IPS-NIHi7 (cell line): ENCODE results near the gene PCDHAC2.

Experiments
- DNase-seq: peaks from one replicate; pipeline ENCODE4 v3.0.0; 2012; ENCODE audit warnings: mixed read lengths; ENCODE audit errors: extremely low spot score

The PCDHAC2 gene

DNA sequence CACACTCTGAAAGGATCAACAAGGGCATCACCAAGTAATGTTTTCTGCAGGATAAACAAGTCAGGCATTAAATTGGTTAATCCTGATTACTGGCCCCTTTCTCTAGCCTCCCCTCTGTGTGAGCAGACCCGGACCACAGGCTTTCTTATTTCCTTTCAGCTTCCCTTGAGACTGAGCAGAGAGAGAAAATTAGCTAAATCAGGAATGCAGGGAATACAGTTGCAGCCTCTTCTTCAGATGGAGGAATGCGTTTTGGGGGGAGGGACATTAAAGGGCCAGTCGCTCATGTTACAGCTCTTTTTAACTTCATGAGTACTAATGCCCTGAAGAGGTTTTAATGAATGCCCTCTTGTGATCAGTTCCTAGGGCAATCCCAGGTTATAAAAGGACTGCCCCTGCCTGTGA is 19.8 kb downstream of the PCDHAC2 start:
- DNase-seq, result peak; percentile 55

DNA sequence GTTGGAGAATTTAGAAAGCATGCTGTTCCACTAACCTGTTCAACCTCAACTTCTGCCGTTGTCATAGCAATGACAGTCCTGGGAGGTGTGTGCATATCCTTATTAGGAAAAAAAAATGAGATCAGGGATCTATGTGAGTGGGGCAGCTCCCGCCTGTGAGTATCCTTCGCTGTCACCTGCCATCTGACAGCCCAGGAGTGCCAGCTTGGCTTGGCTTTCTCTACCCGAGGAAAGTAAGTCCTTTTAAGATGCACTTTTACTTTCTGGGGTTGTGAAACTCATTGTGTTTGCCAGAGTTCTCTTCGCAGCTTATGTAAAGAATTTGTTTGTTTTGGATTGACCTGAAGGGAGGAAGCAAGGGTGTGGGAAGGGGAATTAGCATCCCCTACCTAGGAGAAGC is 21.8 kb downstream of the PCDHAC2 start:
- DNase-seq, result no peak

GRCh38 chr5:140988608-140989007 is 22.3 kb downstream of the PCDHAC2 start:
- DNase-seq, result no peak

DNA sequence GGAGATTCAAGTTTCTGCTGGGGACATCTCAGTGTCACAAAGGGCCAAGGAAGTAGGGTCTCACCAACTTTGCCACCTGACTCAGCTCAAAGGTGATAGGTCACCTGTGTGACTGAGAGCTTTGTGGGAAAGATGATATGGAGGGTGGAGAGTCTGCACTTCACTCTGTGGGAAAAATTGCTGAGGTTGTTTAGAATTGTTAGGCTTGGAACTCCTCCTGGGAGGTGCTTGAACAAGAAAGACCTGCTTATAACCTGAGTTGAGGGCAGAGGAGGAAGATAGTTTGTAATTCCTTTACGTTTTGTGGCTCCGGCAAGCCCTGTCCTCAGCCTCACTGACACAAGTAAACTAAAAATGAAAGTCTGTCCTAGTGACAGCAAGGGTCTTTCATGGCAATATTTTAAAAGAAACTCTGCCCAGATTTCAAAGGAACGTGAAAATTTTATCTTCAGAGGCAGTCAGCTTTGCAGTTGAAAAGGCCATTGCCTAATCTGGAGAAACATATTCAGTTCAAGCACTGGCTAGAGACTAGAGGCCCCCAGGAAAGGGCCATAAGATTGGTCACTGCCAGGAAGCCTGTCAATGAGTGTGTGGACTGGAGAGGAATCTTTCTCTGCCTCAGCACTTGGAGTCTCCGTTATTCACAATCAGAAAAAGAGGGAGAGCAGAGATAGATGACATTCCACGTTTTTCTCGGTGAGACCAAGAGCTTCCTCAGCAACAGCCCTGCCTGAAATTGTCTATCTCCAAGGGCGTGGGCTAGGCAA is 23.2 kb downstream of the PCDHAC2 start:
- DNase-seq, result no peak

DNA sequence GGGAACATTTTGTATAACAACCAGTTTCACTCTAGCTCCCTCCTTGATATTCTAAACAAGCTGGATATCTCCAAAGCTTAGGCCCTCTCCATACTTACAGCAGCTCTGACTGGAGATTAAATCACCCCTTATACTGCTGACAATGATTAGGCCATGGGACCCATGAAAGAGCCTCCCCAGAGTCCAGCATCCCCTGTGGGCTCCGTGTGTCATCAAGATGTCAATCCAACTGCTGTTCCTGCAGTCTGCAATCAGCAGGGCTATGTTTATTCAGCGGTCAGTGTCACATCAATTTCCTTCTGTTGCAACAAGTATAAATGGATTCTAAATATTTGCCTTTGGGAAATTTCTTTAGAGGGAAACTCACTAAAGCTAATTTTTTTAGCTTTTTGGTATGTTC is 26.6 kb downstream of the PCDHAC2 start:
- no peak for DNase-seq

DNA sequence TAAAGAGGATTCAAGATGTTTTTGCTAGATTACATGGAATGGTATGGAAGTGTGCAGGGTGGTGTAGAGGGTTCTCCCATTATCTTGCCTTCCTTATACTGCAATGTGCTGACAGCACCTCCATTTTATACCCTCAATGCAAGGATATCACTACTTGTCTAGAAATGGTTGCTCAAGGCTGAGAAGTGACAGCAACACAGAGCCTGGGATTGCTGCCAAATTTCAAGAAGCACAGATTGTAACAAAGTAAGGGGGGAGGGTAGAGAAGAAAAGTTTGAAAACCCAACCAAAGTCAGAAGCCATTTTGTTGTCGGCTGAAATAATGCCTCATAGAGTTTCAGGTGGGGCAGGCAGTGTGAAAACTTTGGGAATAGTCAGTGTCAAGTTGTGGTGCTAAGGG is 29.8 kb downstream of the PCDHAC2 start:
- no peak for DNase-seq

- no peak for DNase-seq
Observed at GRCh38 chr5:140998921-140999410, 32.7 kb downstream of the PCDHAC2 start.

- peak; percentile 49 for DNase-seq
Observed at GRCh38 chr5:141001446-141001843, 35.2 kb downstream of the PCDHAC2 start.

GRCh38 chr5:141001844-141002604 is 35.7 kb downstream of the PCDHAC2 start:
- DNase-seq, result peak; percentile 78

- no peak for DNase-seq
Observed at GRCh38 chr5:141002605-141002965, 36.3 kb downstream of the PCDHAC2 start.

DNA sequence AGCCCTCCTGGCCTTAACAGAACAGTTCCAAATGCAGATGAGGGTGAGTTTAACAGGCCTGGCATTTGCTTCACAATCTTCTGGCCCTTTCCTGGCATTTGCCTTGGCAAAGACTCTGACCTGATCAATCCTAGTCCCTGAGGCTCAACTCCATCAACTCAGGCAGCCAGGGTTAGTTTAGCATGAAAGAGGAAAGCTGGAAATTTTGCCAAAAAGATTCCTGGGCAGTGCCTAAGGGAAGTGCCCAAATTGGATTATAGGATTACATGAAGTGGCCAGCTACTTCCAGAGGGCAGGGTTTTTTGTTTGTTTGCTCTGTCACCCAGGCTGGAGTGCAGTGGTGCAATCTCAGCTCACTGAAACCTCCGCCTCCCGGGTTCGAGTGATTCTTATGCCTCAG is 36.8 kb downstream of the PCDHAC2 start:
- no peak for DNase-seq

- peak; percentile 68 for DNase-seq
Observed at GRCh38 chr5:141003791-141004611, 37.7 kb downstream of the PCDHAC2 start.

GRCh38 chr5:141007791-141008190 is 41.5 kb downstream of the PCDHAC2 start:
- no peak for DNase-seq

- DNase-seq, result no peak
Observed at GRCh38 chr5:141010047-141010793, 43.9 kb downstream of the PCDHAC2 start.

DNA sequence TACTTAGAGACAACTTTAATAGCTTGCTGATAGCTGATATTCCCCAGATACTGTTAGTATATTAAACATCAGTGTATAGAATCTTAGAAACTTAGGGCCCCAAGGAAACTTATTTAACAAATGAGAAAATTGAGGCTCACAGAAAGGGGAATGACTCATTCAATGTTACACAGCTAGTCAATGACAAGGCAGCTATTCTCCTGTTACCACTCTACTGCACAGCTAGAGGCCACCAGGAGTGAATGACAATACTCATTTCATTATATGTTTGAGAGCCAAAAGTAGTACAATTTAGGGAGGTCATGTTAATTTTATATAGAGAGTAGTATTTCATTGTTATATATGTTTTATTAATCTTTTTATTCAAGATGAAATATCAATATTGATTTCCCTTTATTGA is 51.7 kb downstream of the PCDHAC2 start:
- no peak for DNase-seq
